COLO668 (cell line): ENCODE data around the gene PPP6R2.

Experiments used
- DNase-seq: peaks from one replicate; lab custom pipeline; 2025; ENCODE audit not compliant: unreplicated experiment; lab: John Stamatoyannopoulos, UW

The PPP6R2 gene

DNA sequence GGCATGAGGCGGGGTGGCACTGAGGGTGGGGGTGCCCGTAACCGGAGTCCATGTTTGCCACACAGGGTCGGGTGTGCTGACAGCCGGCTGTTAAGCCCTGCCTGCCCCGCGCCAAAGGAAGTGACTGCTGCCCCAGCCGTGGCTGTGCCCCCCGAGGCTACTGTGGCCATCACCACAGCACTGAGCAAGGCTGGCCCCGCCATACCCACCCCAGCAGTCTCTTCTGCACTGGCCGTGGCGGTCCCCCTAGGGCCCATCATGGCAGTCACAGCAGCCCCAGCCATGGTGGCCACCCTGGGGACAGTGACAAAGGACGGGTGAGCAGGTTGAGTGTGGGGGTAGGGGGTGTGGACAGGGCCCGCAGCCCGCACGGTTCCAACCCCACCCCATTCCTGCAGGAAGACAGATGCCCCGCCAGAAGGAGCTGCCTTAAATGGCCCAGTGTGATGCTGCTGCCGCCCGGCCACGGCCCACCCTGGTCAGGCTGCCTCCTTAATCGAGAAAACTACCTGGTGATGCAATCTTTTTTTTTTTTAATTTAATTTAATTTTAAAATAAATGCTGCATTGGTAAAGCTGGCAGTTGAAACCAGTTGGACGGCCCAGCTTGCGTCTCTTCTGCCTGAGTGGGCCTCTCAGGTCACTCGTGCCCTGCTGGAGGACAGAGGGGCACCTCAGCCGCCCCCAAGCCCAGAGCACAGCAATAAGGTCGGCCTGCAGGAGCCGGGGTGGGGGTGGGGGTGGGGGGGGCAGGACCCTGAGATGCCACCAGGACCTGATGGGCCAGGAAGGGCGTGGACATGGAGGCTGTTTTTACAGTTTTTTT lies 100.9 kb downstream of the PPP6R2 start:
- DNase-seq: no peak

GRCh38 chr22:50444663-50445062 lies 101.5 kb downstream of the PPP6R2 start:
- DNase-seq: no peak

GRCh38 chr22:50445071-50445879 lies 102.1 kb downstream of the PPP6R2 start:
- no peak for DNase-seq

DNA sequence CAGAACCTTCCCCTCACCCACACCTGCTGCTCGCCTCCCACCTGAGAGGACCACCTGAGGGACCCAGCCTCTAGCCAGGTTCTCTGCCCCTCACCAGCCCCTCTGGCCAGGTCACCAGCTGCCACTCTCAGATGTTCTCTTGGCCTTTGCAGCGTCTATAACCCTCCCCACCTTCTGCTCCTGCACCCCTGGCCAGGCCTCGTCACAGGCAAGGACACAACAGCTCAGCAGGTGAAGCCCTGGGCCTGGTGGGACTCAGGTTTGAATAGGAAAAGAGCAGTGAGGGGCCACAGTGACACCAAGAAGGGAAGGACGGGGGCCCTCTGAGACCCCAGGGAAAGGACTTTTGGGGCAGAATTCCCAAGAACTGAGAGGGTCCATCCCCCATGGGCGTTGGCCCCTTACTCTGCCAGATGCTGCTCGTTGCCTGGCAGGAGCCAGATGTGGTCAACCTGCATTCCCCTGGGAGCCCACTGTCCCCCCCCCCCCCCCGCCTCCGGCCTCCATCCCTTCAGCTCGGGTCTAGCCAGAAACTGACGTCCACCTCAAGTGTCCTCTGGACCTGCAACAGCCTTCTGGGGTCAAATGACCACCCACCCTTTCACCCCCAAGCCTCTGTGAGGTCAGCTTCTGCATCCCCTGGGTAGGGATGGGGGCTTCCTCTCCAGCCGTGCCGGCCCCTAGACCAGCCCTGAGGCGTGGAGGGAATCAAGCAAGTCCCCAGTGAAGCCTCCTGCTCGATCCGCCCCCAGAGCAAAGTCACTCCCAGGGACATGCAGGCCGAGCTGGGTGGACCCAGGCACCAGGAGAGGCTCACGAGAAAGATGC lies 103.0 kb downstream of the PPP6R2 start:
- no peak for DNase-seq

- DNase-seq: no peak
Measured at GRCh38 chr22:50446708-50447575, 103.8 kb downstream of the PPP6R2 start.

DNA sequence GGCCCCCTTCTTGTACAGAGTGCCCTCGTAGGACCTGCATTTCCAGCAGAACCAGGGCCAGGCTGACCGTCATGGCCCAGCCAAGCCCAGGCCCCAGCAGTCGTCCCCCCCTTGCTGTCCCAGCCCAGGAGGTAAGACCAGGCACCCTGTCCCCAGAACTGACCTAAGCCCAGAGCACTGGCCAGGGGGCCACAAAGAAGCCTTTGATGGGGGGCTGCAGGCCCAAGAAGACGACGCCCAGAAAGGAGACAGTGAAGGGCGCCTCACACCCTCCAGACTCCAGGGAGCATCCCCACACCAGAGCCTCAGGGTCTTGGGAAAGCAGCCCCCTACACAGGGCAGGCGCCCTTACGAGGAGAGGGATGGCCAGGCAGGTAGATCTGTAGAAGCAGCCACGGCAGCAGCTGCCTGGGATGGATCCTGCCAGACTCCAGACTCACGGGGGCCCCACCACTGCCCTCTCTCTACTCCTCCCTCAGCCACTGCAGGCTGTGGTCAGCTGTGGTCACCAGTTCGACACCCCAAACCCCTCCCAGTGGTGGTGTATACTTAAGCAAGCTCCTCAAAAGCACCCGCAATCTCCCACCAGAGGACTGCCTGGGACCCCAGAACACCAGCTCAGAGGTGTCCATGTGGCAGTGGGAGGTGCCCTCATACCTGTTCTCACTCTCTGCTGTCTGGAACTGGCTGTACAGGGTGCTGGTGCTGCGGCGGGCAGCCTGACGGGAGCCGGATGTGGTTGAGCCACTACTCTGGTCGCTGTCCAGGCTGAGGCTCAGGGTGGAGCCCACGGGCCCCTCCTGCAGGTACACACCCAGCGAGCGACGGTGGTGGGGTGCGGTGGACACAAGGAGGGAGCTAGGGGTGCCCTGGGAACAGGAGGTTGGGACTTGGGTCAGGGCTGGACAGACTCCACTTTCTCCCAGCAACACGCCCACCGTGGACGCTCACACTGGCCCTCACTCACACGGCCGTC lies 104.7 kb downstream of the PPP6R2 start:
- DNase-seq: no peak

- DNase-seq: no peak
Measured at GRCh38 chr22:50452649-50453048, 109.5 kb downstream of the PPP6R2 start.

DNA sequence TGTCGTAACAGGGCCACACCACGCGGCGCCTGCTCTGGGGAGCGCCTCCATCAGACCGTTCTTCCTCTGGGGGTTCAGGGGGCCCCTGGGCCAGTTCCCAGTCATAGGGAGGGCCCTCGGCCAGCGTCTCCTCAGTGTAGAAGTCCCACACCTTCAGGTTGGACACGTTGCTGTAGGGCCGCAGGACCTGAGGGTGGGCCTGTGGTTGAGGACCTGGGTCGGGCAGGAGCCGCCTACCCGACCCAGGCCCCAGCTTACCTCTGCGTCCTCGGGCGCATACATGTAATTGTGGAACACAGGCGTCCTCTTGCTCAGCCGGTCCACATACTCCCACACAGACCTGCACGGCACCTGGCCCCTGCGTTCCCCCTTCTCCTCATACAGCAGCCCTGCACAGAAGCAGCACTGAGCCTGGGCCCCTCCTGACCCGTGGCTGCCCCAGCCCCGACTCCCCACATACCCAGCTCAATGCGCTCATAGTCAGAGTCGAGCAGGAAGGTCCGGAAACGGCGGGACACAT lies 111.5 kb downstream of the PPP6R2 start:
- DNase-seq: no peak

DNA sequence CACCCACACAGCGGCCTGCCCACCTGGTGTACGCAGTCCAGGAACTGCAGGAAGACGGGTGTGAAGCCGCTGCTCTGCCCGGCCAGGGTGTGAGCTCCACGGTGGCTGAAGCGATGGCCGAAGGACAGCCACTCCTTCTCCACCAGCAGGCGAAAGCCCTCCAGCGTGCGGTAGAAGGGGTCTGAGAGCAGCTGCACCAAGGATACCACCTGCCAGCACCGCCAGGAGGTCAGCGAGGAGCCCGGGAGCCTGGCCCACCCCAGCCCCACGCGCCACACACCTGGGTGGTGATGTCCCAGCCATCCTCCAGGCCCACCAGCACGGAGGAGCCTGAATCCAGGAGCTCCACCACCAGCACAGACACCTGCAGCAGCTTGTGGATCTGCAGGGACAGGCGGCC lies 112.1 kb downstream of the PPP6R2 start:
- DNase-seq: no peak

DNA sequence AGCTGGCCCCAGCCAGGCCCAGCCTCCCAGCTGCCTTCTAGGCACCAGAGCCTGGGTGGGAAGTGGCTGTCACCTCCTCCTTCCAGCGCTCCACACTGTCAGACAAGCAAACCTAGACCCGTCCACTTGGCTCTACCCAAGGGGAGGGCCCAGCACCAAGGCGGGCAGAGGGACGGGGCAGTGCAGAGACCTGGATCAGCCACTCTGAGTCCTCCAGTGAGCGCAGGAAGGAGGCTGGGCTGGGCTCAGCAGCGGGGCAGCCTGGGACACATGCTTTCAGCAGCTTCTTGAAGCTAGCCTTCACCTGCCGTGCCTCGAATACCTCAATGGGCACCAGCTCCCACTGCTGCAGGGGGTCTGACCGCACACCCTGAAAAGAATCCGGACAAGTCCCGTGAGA lies 112.9 kb downstream of the PPP6R2 start:
- no peak for DNase-seq

- DNase-seq: no peak
Measured at GRCh38 chr22:50456466-50457234, 113.5 kb downstream of the PPP6R2 start.

DNA sequence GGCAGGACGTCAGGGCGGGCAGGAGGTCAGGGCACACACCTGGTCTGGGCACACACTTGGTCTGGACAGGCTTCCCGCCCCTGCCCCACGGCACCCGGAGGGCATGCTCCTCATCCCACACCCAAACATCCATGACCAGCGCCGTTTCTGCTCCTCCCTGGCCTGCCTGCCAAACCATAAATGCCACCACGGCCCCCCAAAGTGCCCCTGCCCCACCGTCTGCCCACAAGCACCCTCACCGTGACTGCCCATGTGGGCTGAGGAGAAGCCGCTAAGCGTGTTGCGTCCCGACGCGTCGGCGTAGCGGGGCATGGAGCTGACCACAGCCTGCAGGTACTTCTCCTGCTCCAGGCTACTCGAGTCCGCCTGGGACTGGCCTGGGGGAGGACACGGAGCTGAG lies 115.9 kb downstream of the PPP6R2 start:
- DNase-seq: no peak

DNA sequence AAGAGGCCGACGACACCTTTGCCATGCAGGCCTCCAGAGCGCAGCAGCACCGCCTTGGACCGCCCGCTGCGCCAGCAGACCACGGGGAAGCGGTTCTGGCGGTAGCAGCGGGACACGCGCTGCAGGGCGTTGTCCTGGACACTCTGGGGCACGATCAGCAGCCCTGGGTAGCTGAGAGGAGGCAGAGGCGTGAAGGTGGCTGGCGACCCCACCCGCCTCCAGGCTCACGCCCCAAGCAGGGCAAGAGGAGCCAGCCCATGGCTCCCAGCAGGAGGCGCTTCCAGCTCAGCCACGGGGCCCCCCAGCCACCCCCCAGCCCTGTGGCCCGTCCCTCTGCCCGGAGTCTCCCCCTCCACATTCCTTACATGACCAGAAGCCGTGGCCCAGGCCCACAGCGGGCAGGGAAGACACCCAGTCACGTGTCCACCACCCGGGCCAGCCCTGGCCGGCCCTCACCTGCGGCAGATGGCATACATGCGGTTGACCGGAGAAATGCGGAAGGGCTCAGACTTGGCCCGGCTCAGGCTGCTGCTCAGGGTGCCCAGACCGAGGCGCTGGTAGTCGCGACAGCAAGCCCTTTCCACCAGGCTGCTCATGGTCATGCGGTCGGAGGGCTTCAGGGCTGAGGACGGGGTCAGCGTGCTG lies 116.5 kb downstream of the PPP6R2 start:
- no peak for DNase-seq

DNA sequence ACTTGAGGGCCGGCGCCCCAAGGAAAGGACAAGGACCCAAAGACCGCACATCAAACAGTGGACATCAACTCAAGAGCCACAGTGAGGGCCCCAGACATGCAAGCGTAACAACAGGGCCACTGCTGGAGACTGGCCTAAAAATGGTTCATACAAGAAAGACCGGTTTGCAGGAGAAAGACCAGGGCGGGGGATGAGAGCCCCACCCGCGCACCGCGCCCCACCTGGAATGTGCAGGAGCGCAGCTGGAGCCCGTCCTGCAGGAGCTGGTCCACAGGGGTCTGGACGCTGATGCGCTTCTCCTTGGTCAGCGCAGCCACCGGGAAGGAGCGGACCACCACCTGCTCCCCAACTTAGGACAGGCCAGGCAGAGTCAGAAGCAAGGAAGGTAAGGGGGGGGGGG lies 117.8 kb downstream of the PPP6R2 start:
- DNase-seq: no peak

- no peak for DNase-seq
Measured at GRCh38 chr22:50461536-50461935, 118.4 kb downstream of the PPP6R2 start.

- no peak for DNase-seq
Measured at GRCh38 chr22:50461979-50462540, 118.9 kb downstream of the PPP6R2 start.

GRCh38 chr22:50463188-50463900 lies 120.2 kb downstream of the PPP6R2 start:
- DNase-seq: no peak
